ENCODE data around the gene PDAP1. TPM values are rescaled to one million over a fixed set of nuclear protein-coding genes. Genes with fewer than 3 reads are reported as not detected.
"Not testable (repeated sequence)": the region's sequence is repeated elsewhere in the genome, so short reads cannot be mapped to it uniquely, and the experiment has no call there.

Gene PDAP1
- total RNA-seq, 2 donors from 2014 or later = 38.5 to 42.7 TPM

- peak; percentile 71 to 80 (median 73) for DNase-seq
- peaks cover 5% of the 10 kb centered on the region for H3K36me3 Mint-ChIP-seq (ENCODE audit: low read depth)
- H3K27ac Mint-ChIP-seq = peak within 1 kb of the TSS; percentile 95
- ATAC-seq = peak; percentile 90
- no peaks in the 10 kb centered on the region for H3K9me3 ChIP-seq (ENCODE audit: control insufficient read depth, low read length, poor library complexity, severe bottlenecking)
- peaks cover 30% of the 10 kb centered on the region for H3K4me1 Mint-ChIP-seq
- H3K27me3 Mint-ChIP-seq = no peaks in the 10 kb centered on the region
- peak within 1 kb of the TSS; percentile 98 for H3K4me3 Mint-ChIP-seq
These were observed 30.4 kb upstream of the PDAP1 start, which contains the start of the genes CPSF4 and PTCD1 for GRCh38 chr7:99438573-99439480. CPSF4 (plus strand) TSS chr7:99438943; CDS start chr7:99439083, 140 bp downstream. PTCD1 (minus strand) TSS chr7:99438798; CDS start chr7:99435242, 3,556 bp downstream.

GRCh38 chr7:99437946-99438572, 29.7 kb upstream of the PDAP1 start:
- H3K9me3 ChIP-seq (ENCODE audit: control insufficient read depth, low read length, poor library complexity, severe bottlenecking) = no peaks in the 10 kb centered on the region
- peak overlapping the region; percentile 98 for H3K4me3 Mint-ChIP-seq
- peaks cover 4% of the 10 kb centered on the region for H3K36me3 Mint-ChIP-seq (ENCODE audit: low read depth)
- peaks cover 28% of the 10 kb centered on the region for H3K4me1 Mint-ChIP-seq
- DNase-seq = no peak
- peak overlapping the region; percentile 95 for H3K27ac Mint-ChIP-seq
- H3K27me3 Mint-ChIP-seq = no peaks in the 10 kb centered on the region
- peak; percentile 32 for ATAC-seq

GRCh38 chr7:99433158-99433557, 24.8 kb upstream of the PDAP1 start:
- no peaks in the 10 kb centered on the region for H3K9me3 ChIP-seq (ENCODE audit: control insufficient read depth, low read length, poor library complexity, severe bottlenecking)
- no peak for ATAC-seq
- Mint-ChIP-seq H3K4me1 (peaks cover 5% of the 10 kb centered on the region), H3K27ac (no peak overlapping the region), H3K27me3 (no peaks in the 10 kb centered on the region), H3K4me3 (no peak overlapping the region), H3K36me3 (ENCODE audit: low read depth) (peaks cover 2% of the 10 kb centered on the region)
- DNase-seq = no peak

GRCh38 chr7:99431756-99432540, 23.6 kb upstream of the PDAP1 start:
- not testable (repeated sequence) for H3K36me3 Mint-ChIP-seq (ENCODE audit: low read depth); H3K4me3 Mint-ChIP-seq; H3K9me3 ChIP-seq (ENCODE audit: control insufficient read depth, low read length, poor library complexity, severe bottlenecking); DNase-seq; ATAC-seq; H3K4me1 Mint-ChIP-seq; H3K27me3 Mint-ChIP-seq
- peak overlapping the region; percentile 11 for H3K27ac Mint-ChIP-seq

GRCh38 chr7:99429756-99430155, 21.4 kb upstream of the PDAP1 start:
- Mint-ChIP-seq H3K27ac (no peak overlapping the region), H3K27me3 (no peaks in the 10 kb centered on the region), H3K36me3 (ENCODE audit: low read depth) (peaks cover 2% of the 10 kb centered on the region), H3K4me1 (peaks cover 2% of the 10 kb centered on the region), H3K4me3 (no peak overlapping the region)
- ATAC-seq (no peak), DNase-seq (no peak)
- H3K9me3 ChIP-seq (ENCODE audit: control insufficient read depth, low read length, poor library complexity, severe bottlenecking) = no peaks in the 10 kb centered on the region

GRCh38 chr7:99428972-99429566, 20.7 kb upstream of the PDAP1 start:
- no peaks in the 10 kb centered on the region for H3K27me3 Mint-ChIP-seq
- no peak for DNase-seq
- H3K9me3 ChIP-seq (ENCODE audit: control insufficient read depth, low read length, poor library complexity, severe bottlenecking) = no peaks in the 10 kb centered on the region
- H3K4me3 Mint-ChIP-seq = no peak overlapping the region
- peaks cover 2% of the 10 kb centered on the region for H3K4me1 Mint-ChIP-seq
- no peak for ATAC-seq
- peaks cover 2% of the 10 kb centered on the region for H3K36me3 Mint-ChIP-seq (ENCODE audit: low read depth)
- H3K27ac Mint-ChIP-seq = no peak overlapping the region

GRCh38 chr7:99424932-99425730, 16.7 kb upstream of the PDAP1 start:
- H3K9me3 ChIP-seq (ENCODE audit: control insufficient read depth, low read length, poor library complexity, severe bottlenecking) = no peaks in the 10 kb centered on the region
- peak overlapping the region; percentile 21 for H3K27ac Mint-ChIP-seq
- DNase-seq (no peak), ATAC-seq (no peak)
- H3K4me3 Mint-ChIP-seq = no peak overlapping the region
- H3K4me1 Mint-ChIP-seq = no peaks in the 10 kb centered on the region
- no peaks in the 10 kb centered on the region for H3K27me3 Mint-ChIP-seq
- no peaks in the 10 kb centered on the region for H3K36me3 Mint-ChIP-seq (ENCODE audit: low read depth)

GRCh38 chr7:99422625-99423024, 14.2 kb upstream of the PDAP1 start:
- no peaks in the 10 kb centered on the region for H3K4me1 Mint-ChIP-seq
- no peaks in the 10 kb centered on the region for H3K27me3 Mint-ChIP-seq
- ATAC-seq (no peak), DNase-seq (no peak)
- no peak overlapping the region for H3K27ac Mint-ChIP-seq
- H3K4me3 Mint-ChIP-seq = no peak overlapping the region
- H3K36me3 Mint-ChIP-seq (ENCODE audit: low read depth) = no peaks in the 10 kb centered on the region
- H3K9me3 ChIP-seq (ENCODE audit: control insufficient read depth, low read length, poor library complexity, severe bottlenecking) = no peaks in the 10 kb centered on the region

- DNase-seq = no peak
- Mint-ChIP-seq H3K4me3 (no peak overlapping the region), H3K27me3 (no peaks in the 10 kb centered on the region), H3K4me1 (no peaks in the 10 kb centered on the region), H3K27ac (no peak overlapping the region), H3K36me3 (ENCODE audit: low read depth) (peaks cover 2% of the 10 kb centered on the region)
- H3K9me3 ChIP-seq (ENCODE audit: control insufficient read depth, low read length, poor library complexity, severe bottlenecking) = no peaks in the 10 kb centered on the region
- ATAC-seq = no peak
These were observed 13.8 kb upstream of the PDAP1 start for GRCh38 chr7:99422186-99422585.

- peaks cover 5% of the 10 kb centered on the region for H3K36me3 Mint-ChIP-seq (ENCODE audit: low read depth)
- peak overlapping the region; percentile 79 for H3K27ac Mint-ChIP-seq
- H3K4me1 Mint-ChIP-seq = peaks cover 1% of the 10 kb centered on the region
These were observed 12.6 kb upstream of the PDAP1 start for GRCh38 chr7:99420986-99421385.

GRCh38 chr7:99420213-99420612, 11.8 kb upstream of the PDAP1 start:
- H3K36me3 Mint-ChIP-seq (ENCODE audit: low read depth) = peaks cover 6% of the 10 kb centered on the region

More at GRCh38 chr7:99420986-99421385, 12.6 kb upstream of the PDAP1 start:
- no peaks in the 10 kb centered on the region for H3K9me3 ChIP-seq (ENCODE audit: control insufficient read depth, low read length, poor library complexity, severe bottlenecking)
- Mint-ChIP-seq H3K4me3 (no peak overlapping the region), H3K27me3 (no peaks in the 10 kb centered on the region)
- ATAC-seq = peak; percentile 10
- no peak for DNase-seq

More at GRCh38 chr7:99420213-99420612, 11.8 kb upstream of the PDAP1 start:
- ATAC-seq = no peak
- no peaks in the 10 kb centered on the region for H3K9me3 ChIP-seq (ENCODE audit: control insufficient read depth, low read length, poor library complexity, severe bottlenecking)
- Mint-ChIP-seq H3K4me1 (peaks cover 3% of the 10 kb centered on the region), H3K27me3 (no peaks in the 10 kb centered on the region), H3K4me3 (peak overlapping the region; percentile 25), H3K27ac (peak overlapping the region; percentile 79)
- DNase-seq = no peak

All from T-helper 17 cell (primary cell).